CD4-positive, CD25-positive, alpha-beta regulatory T cell (primary cell): Measurements from ENCODE around the gene STBD1. TPM values are rescaled to one million over a fixed set of nuclear protein-coding genes. Genes with fewer than 3 reads are reported as not detected.
"Not testable (repeated sequence)": the region's sequence is repeated elsewhere in the genome, so short reads cannot be mapped to it uniquely, and the experiment has no call there.

Source experiments
- ATAC-seq, 2 donors: fragments of 150-1000 bp; cut with Tn5 transposase; one replicate each; pipeline ENCODE4 v1.10.0; 2021; ENCODE audit warnings: low read depth in 2 of 2, moderate number of reproducible peaks in 2 of 2, moderate library complexity in 1 of 2
- DNase-seq, 3 donors: peaks; one replicate each; pipeline versions ENCODE4 v3.0.0 to v3.0.0-alpha.2; 2012 to 2022; ENCODE audit warnings: mixed read lengths in 1 of 3
- H3K27ac ChIP-seq: one replicate; pipeline ENCODE4 v1.7.0; 2013; ENCODE audit warnings: mild to moderate bottlenecking, low read length; ENCODE audit not compliant: insufficient read depth, poor library complexity, severe bottlenecking
- H3K27me3 ChIP-seq: one replicate; pipeline ENCODE4 v1.7.0; 2013; ENCODE audit warnings: low read length; ENCODE audit not compliant: control insufficient read depth, insufficient read depth
- H3K36me3 ChIP-seq: one replicate; pipeline ENCODE4 v1.7.0; 2013; ENCODE audit warnings: mild to moderate bottlenecking, low read length, moderate library complexity; ENCODE audit not compliant: control insufficient read depth, insufficient read depth
- H3K4me1 ChIP-seq: 2 replicates; pipeline ENCODE4 v1.7.0; 2013; ENCODE audit warnings: mild to moderate bottlenecking, low read length; ENCODE audit not compliant: insufficient read depth, control insufficient read depth, poor library complexity, severe bottlenecking
- H3K4me3 ChIP-seq: one replicate; pipeline ENCODE4 v1.7.0; 2013; ENCODE audit warnings: low read depth, mild to moderate bottlenecking, low read length, moderate library complexity
- H3K9me3 ChIP-seq, 2 experiments: 1 replicate in 1 of 2; 2 replicates in 1 of 2; pipeline ENCODE4 v1.7.0; 2013; ENCODE audit warnings: low read length in 2 of 2, mild to moderate bottlenecking in 1 of 2, moderate library complexity in 1 of 2; ENCODE audit not compliant: control insufficient read depth in 2 of 2
- H3K27ac Mint-ChIP-seq, 3 donors: one replicate each; pipeline ENCODE4 v1.8.0; 2020 to 2022; ENCODE audit warnings: mild to moderate bottlenecking in 3 of 3, mixed read lengths in 3 of 3, moderate library complexity in 2 of 3
- H3K27me3 Mint-ChIP-seq: one replicate; pipeline ENCODE4 v1.8.0; 2022; ENCODE audit warnings: mild to moderate bottlenecking, mixed read lengths
- H3K36me3 Mint-ChIP-seq: one replicate; pipeline ENCODE4 v1.8.0; 2020; ENCODE audit warnings: mixed read lengths
- H3K4me1 Mint-ChIP-seq, 4 donors: one replicate each; pipeline ENCODE4 v1.8.0; 2020 to 2022; ENCODE audit warnings: mixed read lengths in 4 of 4, mild to moderate bottlenecking in 1 of 4
- H3K4me3 Mint-ChIP-seq, 4 donors: one replicate each; pipeline ENCODE4 v1.8.0; 2020 to 2022; ENCODE audit warnings: mild to moderate bottlenecking in 4 of 4, mixed read lengths in 4 of 4, moderate library complexity in 3 of 4
- H3K9me3 Mint-ChIP-seq, 7 donors: one replicate each; pipeline ENCODE4 v1.8.0; 2020 to 2022; ENCODE audit warnings: mixed read lengths in 7 of 7, mild to moderate bottlenecking in 3 of 7, moderate library complexity in 2 of 7
- polyA plus RNA-seq, 4 donors: library from polyadenylated mRNA; unstranded; fragments of 300-500 nt; fragmentation: Illumina TruSeq; gene quantifications; one replicate each; pipeline ENCODE4 v1.2.3, GENCODE V29; 2021
- total RNA-seq: library from RNA; stranded (reverse); gene quantifications from one replicate; pipeline ENCODE4 v1.2.3, GENCODE V29; 2022

STBD1 gene
- total and polyA plus RNA-seq, 5 donors from 2014 or later = 0.17 to 1.5 (median 0.45) TPM

DNA sequence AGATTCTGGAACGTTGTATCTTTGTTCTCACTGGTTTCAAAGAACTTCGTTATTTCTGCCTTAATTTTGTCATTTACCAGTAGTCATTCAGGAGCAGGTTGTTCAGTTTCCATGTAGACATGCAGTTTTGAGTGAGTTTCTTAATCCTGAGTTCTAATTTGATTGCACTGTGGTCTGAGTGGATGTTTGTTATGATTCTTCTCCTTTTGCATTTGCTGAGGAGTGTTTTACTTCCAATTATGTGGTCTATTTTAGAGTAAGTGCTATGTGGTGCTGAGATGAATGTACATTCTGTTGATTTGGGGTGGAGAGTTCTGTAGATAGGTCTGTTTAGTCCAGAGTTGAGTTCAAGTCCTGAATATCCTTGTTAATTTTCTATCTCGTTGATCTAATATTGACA lies 18.7 kb upstream of the STBD1 start:
- H3K4me1 Mint-ChIP-seq, H3K36me3 ChIP-seq, H3K27me3 ChIP-seq, H3K9me3 Mint-ChIP-seq, H3K27ac ChIP-seq, H3K4me1 ChIP-seq, H3K27ac Mint-ChIP-seq, DNase-seq, ATAC-seq, H3K4me3 Mint-ChIP-seq, H3K9me3 ChIP-seq, H3K4me3 ChIP-seq, H3K36me3 Mint-ChIP-seq: not testable (repeated sequence)
- peaks cover 31% of the 10 kb centered on the region for H3K27me3 Mint-ChIP-seq

- no peak overlapping the region for H3K27ac ChIP-seq
- no peaks in the 10 kb centered on the region for H3K4me1 Mint-ChIP-seq
- H3K9me3 Mint-ChIP-seq = peaks cover 0 to 16% (median 5%) of the 10 kb centered on the region in 7 donors
- DNase-seq = no peak
- H3K9me3 ChIP-seq = peaks cover 2 to 11% of the 10 kb centered on the region in 2 experiments
- ATAC-seq = no peak
- H3K27me3 ChIP-seq = peaks cover 12% of the 10 kb centered on the region
- no peaks in the 10 kb centered on the region for H3K36me3 ChIP-seq
- peaks cover 31% of the 10 kb centered on the region for H3K27me3 Mint-ChIP-seq
- no peak overlapping the region for H3K27ac Mint-ChIP-seq
- no peaks in the 10 kb centered on the region for H3K36me3 Mint-ChIP-seq
- H3K4me3 Mint-ChIP-seq = no peak overlapping the region
- H3K4me1 ChIP-seq = no peaks in the 10 kb centered on the region
- no peak overlapping the region for H3K4me3 ChIP-seq
These were observed 13.8 kb upstream of the STBD1 start for GRCh38 chr4:76292730-76293129.

DNA sequence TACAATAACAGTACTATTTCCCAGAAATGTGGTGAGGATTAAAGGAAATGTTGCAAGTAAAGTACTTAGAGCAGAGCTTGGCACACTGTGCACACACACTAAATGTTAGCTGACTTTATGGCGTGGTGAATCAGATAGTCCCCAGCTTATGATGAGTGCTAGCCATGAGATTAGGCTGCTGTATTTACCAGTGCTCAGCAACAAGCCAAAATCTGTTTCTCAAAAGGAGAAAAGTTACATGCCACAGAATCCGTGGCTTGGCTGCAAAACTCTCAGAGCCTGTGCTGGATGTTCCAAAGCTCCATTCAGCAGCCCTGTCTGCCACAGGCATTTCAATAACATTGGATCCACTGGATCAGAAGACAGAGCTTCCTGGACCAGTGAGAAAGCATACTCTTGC lies 12.8 kb upstream of the STBD1 start:
- no peak for DNase-seq
- peaks cover 0 to 22% (median 8%) of the 10 kb centered on the region in 7 donors for H3K9me3 Mint-ChIP-seq
- no peak overlapping the region for H3K4me3 Mint-ChIP-seq
- no peak overlapping the region for H3K27ac ChIP-seq
- no peaks in the 10 kb centered on the region for H3K4me1 ChIP-seq
- peaks cover 24% of the 10 kb centered on the region for H3K27me3 Mint-ChIP-seq
- H3K4me3 ChIP-seq = no peak overlapping the region
- peaks cover 10 to 18% of the 10 kb centered on the region in 2 experiments for H3K9me3 ChIP-seq
- H3K36me3 ChIP-seq = no peaks in the 10 kb centered on the region
- H3K27ac Mint-ChIP-seq = no peak overlapping the region
- H3K27me3 ChIP-seq = peaks cover 12% of the 10 kb centered on the region
- no peak for ATAC-seq
- no peaks in the 10 kb centered on the region for H3K4me1 Mint-ChIP-seq
- H3K36me3 Mint-ChIP-seq = peaks cover 3% of the 10 kb centered on the region

DNA sequence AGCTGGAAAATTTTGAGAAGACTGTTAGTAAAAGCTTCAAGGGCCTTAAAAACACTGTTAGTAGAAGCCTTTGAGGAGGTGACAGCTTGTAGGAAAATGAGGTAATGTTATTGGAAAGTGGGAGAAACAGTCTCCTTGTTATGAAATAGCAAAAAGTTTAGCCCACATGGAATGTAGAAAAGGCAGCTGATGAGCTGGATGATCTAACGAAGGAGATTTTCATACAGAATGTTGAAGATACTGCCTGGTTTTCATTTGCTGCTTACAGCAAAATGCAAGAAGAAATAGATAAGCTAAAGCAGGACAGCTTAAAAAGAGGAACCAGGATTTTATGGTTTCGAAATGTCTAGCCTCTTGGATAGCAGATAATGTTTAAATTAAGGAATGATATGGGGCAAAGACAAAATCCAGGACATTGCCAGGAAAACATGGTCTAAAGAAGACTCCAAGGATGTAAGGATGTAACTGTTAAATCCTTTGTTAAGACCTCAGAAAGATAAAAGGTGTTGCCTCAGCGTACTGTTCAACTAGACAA lies 10.2 kb upstream of the STBD1 start:
- no peak for ATAC-seq
- H3K27me3 Mint-ChIP-seq = peaks cover 17% of the 10 kb centered on the region
- peaks cover 3% of the 10 kb centered on the region for H3K36me3 Mint-ChIP-seq
- H3K27me3 ChIP-seq = peaks cover 12% of the 10 kb centered on the region
- H3K27ac ChIP-seq = no peak overlapping the region
- no peak overlapping the region for H3K27ac Mint-ChIP-seq
- H3K4me3 Mint-ChIP-seq = no peak overlapping the region
- H3K4me1 Mint-ChIP-seq = peaks cover 0 to 13% (median 6%) of the 10 kb centered on the region in 4 donors
- H3K4me1 ChIP-seq = peaks cover under 1% of the 10 kb centered on the region
- DNase-seq = no peak
- peaks cover 0 to 26% (median 9%) of the 10 kb centered on the region in 7 donors for H3K9me3 Mint-ChIP-seq
- H3K9me3 ChIP-seq = peaks cover 10 to 18% of the 10 kb centered on the region in 2 experiments
- H3K36me3 ChIP-seq = no peaks in the 10 kb centered on the region
- no peak overlapping the region for H3K4me3 ChIP-seq

GRCh38 chr4:76298227-76298626 lies 8.3 kb upstream of the STBD1 start:
- DNase-seq (no peak), ATAC-seq (no peak)
- peaks cover 1 to 26% (median 9%) of the 10 kb centered on the region in 7 donors for H3K9me3 Mint-ChIP-seq
- H3K27ac Mint-ChIP-seq = no peak overlapping the region
- H3K36me3 Mint-ChIP-seq = peaks cover 3% of the 10 kb centered on the region
- peaks cover 10 to 18% of the 10 kb centered on the region in 2 experiments for H3K9me3 ChIP-seq
- H3K27me3 Mint-ChIP-seq = peaks cover 3% of the 10 kb centered on the region
- H3K36me3 ChIP-seq = no peaks in the 10 kb centered on the region
- H3K27ac ChIP-seq = no peak overlapping the region
- H3K4me3 ChIP-seq = no peak overlapping the region
- H3K4me1 Mint-ChIP-seq = peaks cover 0 to 23% (median 12%) of the 10 kb centered on the region in 4 donors
- H3K27me3 ChIP-seq = peaks cover 1% of the 10 kb centered on the region
- peaks cover 4% of the 10 kb centered on the region for H3K4me1 ChIP-seq
- no peak overlapping the region for H3K4me3 Mint-ChIP-seq

- peaks cover 5 to 33% (median 15%) of the 10 kb centered on the region in 4 donors for H3K4me1 Mint-ChIP-seq
- H3K4me3 Mint-ChIP-seq = no peak overlapping the region
- H3K4me3 ChIP-seq = no peak overlapping the region
- H3K36me3 ChIP-seq = no peaks in the 10 kb centered on the region
- H3K9me3 ChIP-seq = peaks cover 10 to 18% of the 10 kb centered on the region in 2 experiments
- no peak overlapping the region for H3K27ac ChIP-seq
- peaks cover 5% of the 10 kb centered on the region for H3K27me3 Mint-ChIP-seq
- ATAC-seq (no peak), DNase-seq (no peak)
- peaks cover 1 to 26% (median 9%) of the 10 kb centered on the region in 7 donors for H3K9me3 Mint-ChIP-seq
- H3K36me3 Mint-ChIP-seq = peaks cover 3% of the 10 kb centered on the region
- no peak overlapping the region for H3K27ac Mint-ChIP-seq
- H3K27me3 ChIP-seq = no peaks in the 10 kb centered on the region
- peaks cover 9% of the 10 kb centered on the region for H3K4me1 ChIP-seq
These were observed 6.5 kb upstream of the STBD1 start for GRCh38 chr4:76300012-76300411.

- ATAC-seq (no peak), DNase-seq (peak in 1 of 3 donors; percentile 62)
- H3K9me3 ChIP-seq = peaks cover 10 to 18% of the 10 kb centered on the region in 2 experiments
- H3K36me3 Mint-ChIP-seq = peaks cover 3% of the 10 kb centered on the region
- H3K27ac Mint-ChIP-seq = peak overlapping the region in 2 of 3 donors; percentile 15 to 60
- peaks cover 20% of the 10 kb centered on the region for H3K4me1 ChIP-seq
- H3K36me3 ChIP-seq = no peaks in the 10 kb centered on the region
- H3K27ac ChIP-seq = no peak overlapping the region
- no peak overlapping the region for H3K4me3 ChIP-seq
- H3K4me1 Mint-ChIP-seq = peaks cover 11 to 39% (median 19%) of the 10 kb centered on the region in 4 donors
- peaks cover 9% of the 10 kb centered on the region for H3K27me3 Mint-ChIP-seq
- H3K27me3 ChIP-seq = no peaks in the 10 kb centered on the region
- peak overlapping the region in 1 of 4 donors; percentile 38 for H3K4me3 Mint-ChIP-seq
- peaks cover 1 to 24% (median 8%) of the 10 kb centered on the region in 7 donors for H3K9me3 Mint-ChIP-seq
These were observed 5.3 kb upstream of the STBD1 start for GRCh38 chr4:76301068-76301774.
